NT2/D1 (cell line): ENCODE results near the gene KIAA1958.

Experiments used
- SUZ12 ChIP-seq: IDR thresholded peaks from 2 replicates; pipeline ENCODE4 v1.6.1; 2011; ENCODE audit not compliant: insufficient read length, insufficient read depth; ENCODE audit errors: extremely low read depth
- YY1 ChIP-seq: IDR thresholded peaks from 2 replicates; pipeline ENCODE4 v1.6.1; 2011; ENCODE audit not compliant: insufficient read length, insufficient read depth
- ZNF274 ChIP-seq: IDR thresholded peaks from 2 replicates; pipeline ENCODE4 v1.6.1; 2011; ENCODE audit warnings: mild to moderate bottlenecking, low read depth, low read length

DNA sequence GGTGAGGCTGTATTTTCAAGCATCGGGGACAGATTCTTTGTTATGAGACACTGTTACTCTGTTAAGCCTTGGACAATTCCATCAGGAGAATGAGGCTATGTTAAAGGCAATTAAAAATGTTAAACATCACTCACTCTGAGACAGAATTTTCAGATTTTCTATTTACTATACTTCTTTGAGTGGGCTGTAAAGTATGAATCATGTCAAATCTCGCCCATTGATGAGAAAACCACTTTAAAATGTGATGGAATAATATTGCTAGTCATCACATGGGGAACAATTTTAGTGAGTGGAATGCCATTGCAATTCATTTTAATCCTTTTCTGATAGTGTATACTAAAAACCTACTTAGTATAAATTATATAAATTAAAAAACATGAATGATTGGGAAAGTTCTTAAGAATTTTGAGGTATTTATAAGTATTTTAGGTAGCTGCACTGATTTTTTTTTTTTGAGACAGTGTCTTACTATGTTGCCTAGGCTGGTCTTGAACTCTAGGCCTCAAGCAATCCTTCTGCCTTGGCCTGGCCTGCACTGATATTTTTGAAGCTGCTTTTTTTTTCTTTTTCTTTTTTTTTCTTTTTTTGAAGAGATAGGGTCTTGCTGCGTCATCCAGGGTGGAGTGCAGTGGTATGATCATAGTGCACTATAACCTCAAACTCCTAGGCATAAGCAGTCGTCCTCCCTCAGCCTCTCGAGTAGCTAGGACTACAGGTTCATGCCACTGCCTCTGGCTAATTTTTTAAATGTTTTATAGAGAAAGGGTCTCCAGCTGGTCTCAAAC, 73.2 kb downstream of the KIAA1958 start:
- TF ChIP-seq SUZ12 (no peak), YY1 (no peak), ZNF274 (no peak)
